EH (cell line): ENCODE results near the gene KXD1.
A peak's percentile ranks its signal among the peaks of the same experiment; 100 is the strongest.
"Not testable (repeated sequence)": the region's sequence is repeated elsewhere in the genome, so short reads cannot be mapped to it uniquely, and the experiment has no call there.

Experiments used
- DNase-seq: peaks from one replicate; pipeline ENCODE4 v3.0.0-alpha.2; 2015; ENCODE audit warnings: low read depth

The KXD1 gene

DNA sequence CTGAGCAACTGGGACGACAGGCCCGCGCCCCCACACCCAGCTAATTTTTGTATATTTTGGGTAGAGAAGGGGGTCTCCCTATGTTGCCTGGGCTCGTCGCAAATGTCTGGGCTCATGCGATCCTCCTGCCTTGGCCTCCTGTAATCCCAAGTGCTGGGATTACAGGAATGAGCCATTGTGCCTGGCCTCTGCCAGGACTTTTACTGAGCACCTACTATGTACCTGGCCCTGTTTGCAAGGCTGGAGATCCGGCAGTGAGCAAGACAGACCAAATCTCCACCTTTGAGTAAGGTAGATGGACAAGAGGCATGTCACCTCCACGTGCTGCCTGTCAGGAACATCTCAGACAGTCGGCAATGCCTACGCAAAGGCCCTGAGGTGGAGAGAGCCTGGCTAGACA lies 21.2 kb upstream of the KXD1 start:
- DNase-seq = no peak

DNA sequence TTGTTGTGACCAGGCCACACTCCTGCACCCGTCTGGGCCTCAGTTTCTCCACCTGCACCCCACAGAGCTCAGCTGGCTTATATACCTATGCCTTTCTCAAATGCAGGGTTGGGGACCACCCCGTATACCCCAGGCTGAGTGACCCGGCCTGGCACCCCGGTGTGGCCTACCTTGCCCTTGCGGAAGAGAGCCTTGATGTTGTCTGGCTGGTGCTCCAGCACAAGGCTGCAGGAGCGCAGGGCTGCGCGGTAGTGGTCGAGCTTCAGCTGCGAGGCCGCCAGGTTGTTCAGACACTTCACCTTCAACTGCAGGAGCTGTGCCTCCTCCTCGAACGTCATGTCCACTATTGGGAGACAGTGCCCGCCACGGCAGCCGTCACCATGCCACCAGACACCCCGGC lies 20.2 kb upstream of the KXD1 start:
- no peak for DNase-seq

DNA sequence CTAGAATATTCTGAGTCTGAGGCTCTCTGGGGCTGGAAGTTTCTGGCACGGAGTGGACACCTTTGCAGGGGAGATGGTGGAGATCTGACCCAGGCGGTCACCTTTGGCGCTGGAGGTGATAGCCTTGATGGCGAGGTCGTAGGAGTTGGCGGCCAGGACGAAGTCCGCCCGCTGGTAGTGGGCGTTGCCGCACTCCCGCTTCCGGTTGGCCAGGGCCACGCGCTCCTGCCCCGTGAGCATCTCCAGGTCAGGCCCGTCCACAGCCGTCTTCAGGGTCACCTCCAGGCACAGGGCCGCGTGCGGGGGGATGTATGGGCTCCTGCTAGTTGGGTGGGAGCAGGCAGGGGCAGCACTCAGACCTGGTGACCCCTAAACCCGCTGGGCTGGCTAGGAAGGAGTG lies 19.6 kb upstream of the KXD1 start:
- no peak for DNase-seq

DNA sequence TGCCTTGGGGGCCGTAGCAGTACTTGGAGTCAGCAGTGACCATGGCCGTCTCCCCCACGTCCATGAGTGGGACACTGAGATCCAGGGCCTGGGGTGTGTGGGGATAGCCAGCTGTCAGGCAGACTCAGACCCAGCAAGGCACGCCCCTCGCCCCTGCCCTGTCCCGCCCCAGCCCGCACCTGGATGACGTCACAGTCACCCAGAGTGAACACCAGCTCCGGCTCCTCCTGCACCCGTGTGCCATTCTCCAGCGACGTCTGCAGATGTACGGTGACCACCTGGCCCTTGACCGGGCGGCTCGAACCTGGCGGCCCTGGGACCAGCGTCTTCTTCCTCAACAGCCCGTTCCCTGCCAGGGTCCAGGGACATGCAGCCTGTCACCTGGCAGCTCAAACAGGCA lies 18.3 kb upstream of the KXD1 start:
- DNase-seq = no peak

DNA sequence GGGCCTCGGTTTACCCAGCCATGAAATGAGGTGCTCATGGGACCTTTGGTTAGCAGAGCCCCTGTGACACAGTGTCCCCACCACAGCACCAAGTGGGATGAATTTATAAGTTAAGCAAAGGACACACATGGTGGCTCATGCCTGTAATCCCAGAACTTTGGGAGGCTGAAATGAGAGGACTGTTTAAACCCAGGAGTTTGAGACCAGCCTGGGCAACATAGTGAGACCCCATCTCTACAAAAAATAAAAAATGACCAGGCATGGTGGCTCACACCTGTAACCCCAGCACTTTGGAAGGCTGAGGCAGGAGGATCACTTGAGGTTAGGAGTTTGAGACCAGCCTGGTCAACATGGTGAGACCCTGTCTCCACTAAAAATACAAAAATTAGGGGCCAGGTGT lies 17.5 kb upstream of the KXD1 start:
- DNase-seq = not testable (repeated sequence)

DNA sequence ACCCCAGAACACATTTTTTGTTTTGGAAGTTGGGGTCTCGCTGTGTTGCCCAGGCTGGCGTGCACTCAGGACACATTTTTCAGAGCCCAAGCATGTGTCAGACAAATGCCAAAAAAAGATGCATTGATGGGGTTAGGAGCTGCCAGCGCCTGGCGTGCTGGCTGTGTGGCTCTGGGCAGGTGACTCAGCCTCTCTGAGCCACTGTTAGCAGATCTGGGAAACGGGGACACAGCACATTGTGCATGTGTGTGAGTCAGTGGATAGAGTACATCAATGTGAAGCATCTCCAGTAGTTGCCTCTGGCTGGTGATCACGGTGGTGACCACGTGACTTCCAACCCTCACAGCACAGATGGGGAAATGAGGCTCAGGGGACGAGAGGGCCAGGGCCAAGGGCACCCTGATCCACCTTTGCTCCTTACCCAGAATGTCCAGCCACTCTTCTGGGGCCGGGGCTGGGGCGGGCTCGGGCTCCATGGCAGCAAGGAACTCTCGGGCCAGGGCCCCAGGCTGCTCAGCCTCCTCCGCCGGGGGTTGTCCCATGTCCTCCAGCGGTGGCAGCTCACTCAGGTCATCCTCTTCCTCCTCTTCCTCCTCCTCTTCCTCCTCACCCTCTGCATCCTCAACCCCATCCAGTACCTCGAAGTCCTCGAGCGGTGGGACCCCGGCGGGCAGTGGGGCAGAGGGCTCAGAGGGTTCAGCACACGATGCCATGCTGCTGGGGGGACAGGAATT lies 16.2 kb upstream of the KXD1 start:
- peak; percentile 54 for DNase-seq

DNA sequence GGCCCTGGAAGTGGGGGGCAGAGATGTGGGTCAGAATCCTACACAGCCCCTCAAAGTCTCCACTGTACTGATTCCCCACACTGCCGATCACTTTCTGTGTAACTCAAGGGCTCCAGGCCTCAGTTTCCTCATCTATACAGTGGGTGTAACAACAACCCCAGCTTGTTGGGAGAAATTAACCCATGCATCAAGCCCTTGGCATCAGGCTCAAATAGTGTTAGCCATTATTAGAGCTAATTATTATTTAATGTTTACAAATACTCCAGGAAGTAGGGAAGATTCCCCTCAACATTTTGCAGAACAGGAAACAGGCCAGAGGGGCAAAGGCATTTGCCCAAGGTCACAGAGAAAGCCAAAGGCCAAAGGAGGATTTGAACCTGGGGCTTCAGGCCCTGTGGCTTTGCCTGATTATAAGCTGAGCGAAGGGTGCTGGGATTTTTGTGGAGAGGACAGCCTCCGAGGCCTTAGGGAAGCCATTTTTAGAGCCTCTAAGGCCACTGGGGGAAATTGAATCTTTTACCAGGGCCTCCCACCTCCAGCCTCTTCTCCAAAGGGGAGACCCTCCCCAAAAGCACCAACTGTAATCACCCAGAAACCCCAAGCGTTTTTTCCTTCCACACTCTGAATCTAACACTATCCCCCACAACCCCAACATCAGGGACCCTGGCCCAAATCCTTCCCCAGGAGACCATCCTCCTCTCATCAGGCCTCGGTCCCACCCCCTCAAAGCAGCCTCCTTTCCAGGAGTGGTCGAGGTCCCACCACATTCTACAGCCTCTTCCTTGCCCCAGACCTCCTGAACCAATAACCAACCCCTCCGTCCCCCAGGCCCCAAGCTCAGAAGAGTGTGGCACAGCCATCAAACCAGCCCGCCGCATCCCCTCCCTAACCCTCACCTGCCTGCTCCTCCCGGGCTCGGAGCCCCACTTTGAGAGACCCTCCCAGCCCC lies 15.4 kb upstream of the KXD1 start:
- no peak for DNase-seq

DNA sequence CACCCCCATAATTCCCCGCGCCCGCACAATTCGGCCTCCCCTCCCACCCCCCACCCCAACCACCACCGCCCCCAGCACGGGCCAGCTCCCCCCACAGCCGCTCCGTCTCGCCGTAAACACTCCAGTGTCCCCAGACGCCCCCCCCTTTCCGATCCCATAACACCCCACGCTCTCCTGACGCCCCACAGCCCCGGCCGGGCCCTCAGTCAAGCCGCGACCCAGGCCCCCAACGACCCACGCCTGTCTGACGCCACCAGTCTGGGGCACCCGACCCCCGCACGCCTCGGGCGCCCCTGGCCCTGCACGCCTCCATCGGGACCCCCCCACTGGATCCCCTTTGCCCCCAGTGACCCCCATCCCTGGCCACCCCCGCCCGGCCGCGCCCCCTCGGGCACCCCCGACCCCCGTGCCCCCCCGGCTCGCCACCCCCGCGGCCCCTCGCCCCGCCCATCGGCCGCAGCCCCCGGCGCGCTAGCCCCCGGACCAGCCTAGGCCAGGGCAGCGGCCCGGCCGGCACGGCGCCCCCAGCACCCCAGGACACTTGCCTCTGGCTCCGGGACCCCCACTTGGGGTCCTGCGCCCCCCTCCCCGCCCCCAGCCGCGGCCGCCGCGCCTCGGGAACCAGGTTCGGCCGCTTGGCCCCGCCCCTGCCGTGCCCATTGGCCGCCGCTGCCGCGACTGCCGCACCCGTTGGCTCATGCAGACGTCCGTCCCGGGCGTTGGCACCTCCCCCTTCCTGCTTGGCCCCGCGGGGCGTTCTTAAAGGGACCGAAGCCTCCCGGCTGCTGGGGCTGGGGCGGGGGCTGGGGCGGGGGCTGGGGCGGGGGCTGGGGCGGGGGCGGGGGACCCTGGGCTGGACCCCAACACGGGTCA lies 14.5 kb upstream of the KXD1 start, which contains the start of gene FKBP8:
Gene FKBP8, minus strand, starts transcription at position 633 of the 873 bp plus-strand sequence. CDS start 1,603 bp downstream, outside the sequence.
- peak; percentile 85 for DNase-seq

DNA sequence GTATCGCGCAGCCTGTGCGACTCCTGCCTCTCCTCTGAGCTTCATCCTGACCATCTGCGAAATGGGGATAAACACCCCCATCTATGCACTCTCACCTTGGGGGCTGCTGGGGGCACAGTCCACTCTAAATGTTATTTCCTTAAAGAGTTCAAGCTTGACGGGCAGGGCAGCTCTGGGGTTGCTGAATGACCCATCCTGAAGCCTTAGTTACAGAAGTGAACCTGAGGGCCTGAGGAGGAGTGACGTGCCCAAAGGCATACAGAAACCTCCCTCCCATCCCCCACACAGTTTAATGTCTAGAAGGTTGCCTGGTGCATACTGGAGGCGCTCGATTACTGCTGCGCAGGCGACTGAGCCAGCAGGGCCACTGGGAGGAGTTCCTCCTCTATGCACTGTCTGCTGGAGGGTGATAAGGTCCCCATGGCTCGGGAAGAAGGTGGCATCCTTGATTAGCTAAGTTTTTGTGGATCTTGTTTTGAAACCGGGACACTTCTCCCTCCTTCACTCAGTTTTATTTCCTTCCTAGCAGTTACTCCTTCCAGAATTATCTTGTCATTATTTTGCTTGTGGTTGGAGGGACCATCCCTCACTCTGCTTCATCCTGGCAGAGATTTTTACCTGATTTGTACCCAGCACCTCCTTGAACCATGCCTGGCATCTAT lies 13.7 kb upstream of the KXD1 start:
- peak; percentile 78 for DNase-seq

DNA sequence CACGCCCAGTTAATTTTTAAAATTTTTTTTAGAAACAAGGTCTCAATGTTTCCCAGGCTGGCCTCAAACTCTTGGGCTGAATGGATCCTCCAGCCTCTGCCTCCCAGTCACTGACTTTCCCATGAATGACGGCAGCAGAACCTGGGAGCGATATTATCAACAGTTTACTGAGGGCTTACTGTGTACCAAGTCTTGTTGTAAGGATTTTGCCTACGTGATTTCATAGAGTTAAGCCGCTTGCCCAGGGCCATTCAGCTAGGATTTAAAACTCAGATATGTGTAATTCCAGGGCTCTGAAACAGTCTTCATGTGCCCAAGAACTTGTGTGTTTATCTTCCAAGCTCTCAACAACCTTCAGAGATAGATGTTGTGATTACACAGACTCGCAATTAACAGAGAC lies 6.0 kb upstream of the KXD1 start:
- DNase-seq = no peak

DNA sequence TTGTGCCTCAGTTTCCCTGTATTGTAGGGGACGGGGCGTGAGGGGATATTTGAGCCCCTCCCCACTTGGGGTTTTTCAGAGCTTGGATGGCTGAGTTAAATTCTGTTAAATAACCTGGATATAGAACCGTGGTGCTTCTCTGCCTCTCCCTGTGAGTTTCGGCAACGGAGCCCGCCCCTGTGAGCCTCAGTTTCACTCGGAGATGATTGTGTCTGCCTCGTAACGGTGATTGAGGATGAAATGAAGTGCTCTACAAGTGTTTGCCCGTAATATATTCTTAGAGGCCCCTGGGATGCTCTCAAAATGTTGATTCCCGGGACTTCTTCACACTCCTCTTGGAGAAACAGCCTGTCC lies 509 bp downstream of the KXD1 start:
- peak; percentile 6 for DNase-seq

DNA sequence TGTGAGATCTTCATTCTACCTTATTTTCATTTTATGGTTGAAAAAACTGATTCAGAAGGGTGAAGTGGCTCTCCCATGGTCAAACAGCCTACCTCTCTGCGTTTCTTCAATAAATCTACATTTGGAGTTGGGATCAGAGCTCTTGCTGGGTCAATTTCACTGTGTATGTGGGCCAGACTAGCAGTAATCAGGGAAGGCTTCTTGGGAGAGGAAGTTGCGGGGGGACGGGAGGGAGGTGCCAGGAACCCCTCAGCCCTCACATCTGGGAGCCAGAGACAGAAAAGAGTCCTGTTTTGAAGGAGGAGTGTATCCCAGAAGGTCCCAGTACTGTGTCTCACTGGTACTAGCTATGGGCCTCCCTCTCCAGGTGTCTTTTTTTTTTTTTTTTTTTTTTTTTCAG lies 934 bp downstream of the KXD1 start:
- DNase-seq = no peak

DNA sequence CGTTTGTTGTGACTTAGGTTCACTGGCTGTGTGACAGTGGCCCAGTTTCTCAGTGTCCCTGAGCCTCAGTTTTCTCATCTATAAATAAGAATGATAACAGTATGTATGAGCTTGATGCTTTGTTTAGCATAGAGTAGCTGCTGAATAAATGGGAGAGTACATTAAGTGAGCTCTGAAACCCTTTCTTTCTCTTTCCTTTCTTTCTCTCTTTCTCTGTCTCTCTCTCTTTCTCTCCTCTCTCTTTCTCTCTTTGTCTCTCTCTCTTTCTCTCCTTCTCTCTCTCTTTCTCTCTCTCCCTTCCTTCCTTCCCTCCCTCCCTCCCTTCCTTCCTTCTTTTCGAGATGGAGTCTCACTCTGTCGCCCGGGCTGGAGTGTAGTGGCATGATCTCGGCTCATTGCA lies 2.0 kb downstream of the KXD1 start:
- DNase-seq = no peak

DNA sequence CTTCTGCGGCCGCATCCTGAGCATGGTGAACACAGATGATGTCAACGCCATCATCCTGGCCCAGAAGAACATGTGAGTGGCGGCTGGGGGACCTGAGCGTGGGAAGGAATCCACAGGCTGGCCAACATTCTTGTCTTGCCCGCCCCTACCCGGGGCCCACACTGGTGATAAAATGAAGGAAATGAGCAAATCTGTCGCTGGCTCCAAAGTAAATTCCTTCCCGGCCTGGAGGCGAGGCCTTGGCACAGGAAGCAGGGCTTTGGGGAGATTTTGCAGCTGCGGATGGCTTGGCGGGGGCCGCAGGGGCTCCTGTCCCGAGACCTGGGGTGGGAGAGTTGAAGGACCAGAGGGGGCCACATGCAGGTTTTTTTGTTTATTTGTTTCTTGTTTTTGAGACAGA lies 4.4 kb downstream of the KXD1 start:
- DNase-seq = no peak

DNA sequence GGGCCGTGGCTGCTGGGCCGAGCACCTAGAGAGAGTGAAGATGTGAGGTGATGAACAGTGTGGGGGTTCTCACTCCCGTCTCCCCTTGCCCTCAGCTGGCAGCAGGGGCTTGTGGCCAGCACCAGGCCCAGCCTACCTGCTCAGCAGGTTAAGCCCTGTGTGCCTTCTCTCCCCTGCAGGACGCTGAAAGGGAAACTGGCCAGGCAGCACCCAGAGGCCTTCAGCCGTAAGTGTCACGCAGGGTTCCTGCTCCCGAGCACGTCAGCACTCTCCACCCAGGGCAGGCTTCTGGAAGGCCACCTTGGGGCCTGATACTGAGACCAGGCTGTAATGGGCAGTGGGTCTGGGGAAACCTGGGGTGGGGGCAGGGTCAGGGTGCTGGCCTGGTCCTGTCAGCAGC lies 9.3 kb downstream of the KXD1 start:
- no peak for DNase-seq

DNA sequence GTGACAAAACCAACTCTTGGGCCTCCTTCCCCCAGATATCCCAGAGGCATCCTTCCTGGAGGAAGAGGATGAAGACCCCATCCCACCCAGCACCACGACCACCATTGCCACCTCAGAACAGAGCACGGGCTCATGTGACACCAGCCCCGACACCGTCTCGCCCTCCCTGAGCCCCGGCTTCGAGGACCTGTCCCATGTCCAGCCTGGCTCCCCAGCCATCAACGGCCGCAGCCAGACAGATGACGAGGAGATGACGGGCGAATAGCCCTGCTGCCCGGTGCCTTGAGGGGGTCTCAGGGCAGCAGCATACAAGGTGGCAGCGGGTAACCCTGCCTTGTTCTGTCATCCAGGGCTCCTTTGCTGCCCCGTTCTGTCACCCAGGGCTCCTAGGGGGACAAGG lies 10.7 kb downstream of the KXD1 start:
- DNase-seq = no peak

DNA sequence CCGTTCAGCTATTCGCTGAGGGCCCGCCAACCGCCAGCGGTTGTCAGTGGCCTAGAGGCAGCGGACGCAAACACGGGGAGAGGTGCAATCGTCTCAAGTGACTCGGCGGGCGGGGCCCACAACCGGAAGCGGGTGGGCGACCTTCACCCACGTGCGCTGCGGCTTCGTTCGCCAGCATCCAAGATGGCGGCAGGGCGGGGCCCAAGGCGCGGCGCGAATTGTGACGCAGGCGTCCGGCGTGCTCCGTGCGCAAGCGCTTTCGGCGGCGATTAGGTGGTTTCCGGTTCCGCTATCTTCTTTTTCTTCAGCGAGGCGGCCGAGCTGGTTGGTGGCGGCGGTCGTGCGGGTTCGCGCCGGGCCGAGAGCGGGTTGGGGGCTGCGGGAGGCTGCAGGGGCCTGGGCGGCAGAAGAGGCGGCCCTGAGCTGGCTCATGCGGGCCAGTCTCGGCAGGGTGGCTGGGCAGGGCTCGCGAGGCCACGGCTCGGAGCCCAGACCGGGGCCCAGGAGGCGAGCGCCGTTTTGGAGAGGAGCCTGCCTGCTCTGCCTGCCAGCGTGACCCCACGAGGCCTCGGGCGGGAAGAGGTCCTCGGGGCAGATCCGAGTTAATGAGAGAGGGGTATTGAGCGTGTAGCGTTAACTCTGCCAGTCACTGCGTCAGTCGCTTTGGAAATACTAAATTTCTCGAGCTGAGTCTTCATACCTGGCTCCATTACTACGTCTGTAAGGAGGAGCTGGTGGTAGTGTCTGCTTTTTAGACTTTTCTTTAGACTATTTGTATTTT lies 14.1 kb downstream of the KXD1 start, which contains the start of gene UBA52:
Gene UBA52, plus strand, starts transcription at position 294 of the 781 bp plus-strand sequence. CDS start 1,444 bp downstream, outside the sequence.
- DNase-seq = peak; percentile 97

DNA sequence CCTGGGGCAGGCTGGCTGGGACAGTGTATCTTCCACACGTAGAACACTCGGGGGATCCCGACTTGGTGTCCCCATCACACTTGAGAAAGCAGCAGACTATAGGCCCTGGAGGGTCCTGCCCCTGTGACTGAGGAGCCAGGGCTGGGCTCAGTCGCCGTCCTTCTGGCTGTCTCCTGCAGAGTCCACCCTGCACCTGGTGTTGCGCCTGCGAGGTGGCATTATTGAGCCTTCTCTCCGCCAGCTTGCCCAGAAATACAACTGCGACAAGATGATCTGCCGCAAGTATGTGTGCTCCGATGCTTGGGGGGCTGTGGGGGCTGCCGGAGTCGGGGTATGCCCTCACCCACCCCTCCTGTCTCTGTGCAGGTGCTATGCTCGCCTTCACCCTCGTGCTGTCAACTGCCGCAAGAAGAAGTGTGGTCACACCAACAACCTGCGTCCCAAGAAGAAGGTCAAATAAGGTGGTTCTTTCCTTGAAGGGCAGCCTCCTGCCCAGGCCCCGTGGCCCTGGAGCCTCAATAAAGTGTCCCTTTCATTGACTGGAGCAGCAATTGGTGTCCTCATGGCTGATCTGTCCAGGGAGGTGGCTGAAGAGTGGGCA lies 17.1 kb downstream of the KXD1 start:
- no peak for DNase-seq

DNA sequence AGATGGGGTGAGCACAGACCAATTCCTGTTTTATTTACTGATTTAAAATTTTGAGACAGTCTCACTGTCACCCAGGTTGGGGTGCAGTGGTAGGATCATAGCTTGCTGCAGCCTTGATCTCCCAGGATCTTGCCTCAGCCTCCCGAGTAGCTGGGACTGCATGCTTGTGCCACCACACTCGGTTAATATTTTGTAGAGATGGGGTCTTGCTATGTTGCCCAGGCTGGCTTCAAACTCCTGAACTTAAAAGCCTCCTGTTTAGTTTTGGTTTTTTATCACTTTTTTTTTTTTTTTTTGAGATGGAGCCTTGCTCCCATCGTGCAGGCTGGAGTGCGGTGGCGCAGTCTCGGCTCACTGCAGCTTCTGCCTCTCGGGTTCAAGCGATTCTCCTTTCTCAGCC lies 18.7 kb downstream of the KXD1 start:
- DNase-seq = no peak

DNA sequence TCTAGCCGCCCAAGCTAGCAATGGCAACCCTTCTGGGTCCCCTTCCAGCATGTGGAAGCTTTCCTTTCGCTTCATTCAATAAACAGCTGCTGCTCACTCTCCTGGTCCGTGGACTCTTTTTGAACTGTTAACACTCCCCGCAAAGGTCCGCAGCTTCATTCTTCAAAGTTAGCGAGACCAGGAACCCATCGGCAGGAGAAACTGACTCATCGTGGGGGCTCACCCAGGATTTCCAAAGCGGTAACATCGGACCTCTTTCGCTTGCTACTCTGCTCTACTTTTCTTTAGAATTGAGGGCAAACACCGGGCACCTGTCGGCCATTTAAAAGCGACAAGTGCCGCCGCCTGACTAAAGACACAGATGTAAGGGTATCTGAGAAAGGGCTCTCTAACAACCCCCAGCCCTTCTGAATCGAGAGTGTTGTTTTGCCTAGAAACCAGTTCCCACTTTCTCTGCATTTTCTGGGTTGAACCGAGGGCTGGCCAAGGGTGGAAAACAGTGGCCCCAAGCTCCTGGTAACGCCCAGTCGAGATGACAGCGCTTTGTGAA lies 19.8 kb downstream of the KXD1 start:
- DNase-seq = no peak
